ENCODE measurements around the gene CDCP1. TPM values are rescaled to one million over a fixed set of nuclear protein-coding genes. Genes with fewer than 3 reads are reported as not detected.

CDCP1 gene
- total and polyA plus RNA-seq, 2 experiments from 2014 or later: 5.4 to 8.8 TPM

- H3K27me3 ChIP-seq (replicated peaks; ENCODE audit: insufficient read depth): no peaks in the 10 kb centered on the region
- no peaks in the 10 kb centered on the region for H4K20me1 ChIP-seq (ENCODE audit: insufficient read depth)
- 91 to 96% methylated on average over 3 of the region's 3 CpGs for WGBS, 2 experiments (ENCODE audit: low coverage in 1 of 2, low lambda C conversion rate in 2 of 2, missing lambda C conversion rate in 2 of 2)
- in situ Hi-C loops (cut with MboI): no loop called here
- H3K4me1 ChIP-seq (ENCODE audit: insufficient read depth): peaks cover 26% of the 10 kb centered on the region
- H2AFZ ChIP-seq: no peak overlapping the region
- no peak for DNase-seq
- no peak overlapping the region for H3K4me3 ChIP-seq
- no peak for TF ChIP-seq EZH2 (IDR thresholded peaks at IDR 0.05; ENCODE audit: insufficient read depth, poor library complexity, severe bottlenecking)
- no peak for TF ChIP-seq EZH2phosphoT487 (IDR thresholded peaks at IDR 0.05; ENCODE audit: insufficient read depth, low read depth)
- no peaks in the 10 kb centered on the region for H3K9me2 ChIP-seq (ENCODE audit: insufficient read depth)
- H3K4me2 ChIP-seq (ENCODE audit: unreplicated experiment): no peak overlapping the region
- H3K27ac ChIP-seq: no peak overlapping the region
- H3K36me3 ChIP-seq (ENCODE audit: low read depth): no peaks in the 10 kb centered on the region
- H3K79me2 ChIP-seq (ENCODE audit: insufficient read depth): no peaks in the 10 kb centered on the region
- no peak overlapping the region for H3K9ac ChIP-seq
- H3K9me3 ChIP-seq (ENCODE audit: low read depth): no peaks in the 10 kb centered on the region
- peaks cover 32% of the 10 kb centered on the region for H3F3A ChIP-seq (ENCODE audit: insufficient read depth)
Measured at GRCh38 chr3:45066109-45066801, 79.9 kb downstream of the CDCP1 start.

GRCh38 chr3:45065373-45065720 is 80.8 kb downstream of the CDCP1 start:
- Histone ChIP-seq H3K79me2 (ENCODE audit: insufficient read depth) (no peaks in the 10 kb centered on the region), H4K20me1 (ENCODE audit: insufficient read depth) (no peaks in the 10 kb centered on the region), H3K27ac (0 out of 2 replicates have a peak overlapping the region, but pooled peaks have one; percentile 3), H3K9me3 (ENCODE audit: low read depth) (no peaks in the 10 kb centered on the region), H3K4me3 (no peak overlapping the region), H3F3A (ENCODE audit: insufficient read depth) (peaks cover 32% of the 10 kb centered on the region), H3K9me2 (ENCODE audit: insufficient read depth) (no peaks in the 10 kb centered on the region), H2AFZ (no peak overlapping the region), H3K4me2 (ENCODE audit: unreplicated experiment) (peak overlapping the region; percentile 6), H3K9ac (no peak overlapping the region), H3K36me3 (ENCODE audit: low read depth) (no peaks in the 10 kb centered on the region), H3K4me1 (ENCODE audit: insufficient read depth) (peaks cover 26% of the 10 kb centered on the region), H3K27me3 (replicated peaks; ENCODE audit: insufficient read depth) (no peaks in the 10 kb centered on the region)
- TF ChIP-seq EZH2 (IDR thresholded peaks at IDR 0.05; ENCODE audit: insufficient read depth, poor library complexity, severe bottlenecking) (no peak), EZH2phosphoT487 (IDR thresholded peaks at IDR 0.05; ENCODE audit: insufficient read depth, low read depth) (no peak)
- DNase-seq: no peak
- 95 to 100% methylated on average over 1 of the region's 1 CpG for WGBS, 2 experiments (ENCODE audit: low coverage in 1 of 2, low lambda C conversion rate in 2 of 2, missing lambda C conversion rate in 2 of 2)
- in situ Hi-C loops (cut with MboI): no loop called here

GRCh38 chr3:45064512-45065372 is 81.4 kb downstream of the CDCP1 start:
- WGBS, 2 experiments (ENCODE audit: low coverage in 1 of 2, low lambda C conversion rate in 2 of 2, missing lambda C conversion rate in 2 of 2): 35 to 39% methylated on average over 12 of the region's 12 CpGs
- Histone ChIP-seq H3K4me3 (no peak overlapping the region), H3K9me3 (ENCODE audit: low read depth) (no peaks in the 10 kb centered on the region), H4K20me1 (ENCODE audit: insufficient read depth) (no peaks in the 10 kb centered on the region), H3K79me2 (ENCODE audit: insufficient read depth) (no peaks in the 10 kb centered on the region), H3K4me2 (ENCODE audit: unreplicated experiment) (peak overlapping the region; percentile 6), H3K9me2 (ENCODE audit: insufficient read depth) (no peaks in the 10 kb centered on the region), H3K9ac (no peak overlapping the region), H2AFZ (0 out of 2 replicates have a peak overlapping the region, but pooled peaks have one; percentile 13), H3F3A (ENCODE audit: insufficient read depth) (peaks cover 32% of the 10 kb centered on the region), H3K4me1 (ENCODE audit: insufficient read depth) (peaks cover 26% of the 10 kb centered on the region), H3K36me3 (ENCODE audit: low read depth) (no peaks in the 10 kb centered on the region), H3K27ac (peak overlapping the region; percentile 3; the same call in 1 of the 2 replicates), H3K27me3 (replicated peaks; ENCODE audit: insufficient read depth) (no peaks in the 10 kb centered on the region)
- in situ Hi-C loops (cut with MboI): no loop called here
- TF ChIP-seq EZH2 (IDR thresholded peaks at IDR 0.05; ENCODE audit: insufficient read depth, poor library complexity, severe bottlenecking) (no peak), EZH2phosphoT487 (IDR thresholded peaks at IDR 0.05; ENCODE audit: insufficient read depth, low read depth) (0 out of 2 replicates have a peak, but pooled peaks have one; percentile 27)
- DNase-seq: peak; percentile 58

GRCh38 chr3:45062697-45063070 is 83.5 kb downstream of the CDCP1 start:
- no peak overlapping the region for H3K4me3 ChIP-seq
- H3K9me3 ChIP-seq (ENCODE audit: low read depth): no peaks in the 10 kb centered on the region
- WGBS, 2 experiments (ENCODE audit: low coverage in 1 of 2, low lambda C conversion rate in 2 of 2, missing lambda C conversion rate in 2 of 2): 95 to 100% methylated on average over 1 of the region's 1 CpG
- no peak for DNase-seq
- H3K4me2 ChIP-seq (ENCODE audit: unreplicated experiment): no peak overlapping the region
- H3K4me1 ChIP-seq (ENCODE audit: insufficient read depth): peaks cover 35% of the 10 kb centered on the region
- in situ Hi-C loops (cut with MboI): no loop called here
- no peak overlapping the region for H2AFZ ChIP-seq
- no peaks in the 10 kb centered on the region for H3K9me2 ChIP-seq (ENCODE audit: insufficient read depth)
- H3K9ac ChIP-seq: no peak overlapping the region
- peaks cover 42% of the 10 kb centered on the region for H3F3A ChIP-seq (ENCODE audit: insufficient read depth)
- H3K79me2 ChIP-seq (ENCODE audit: insufficient read depth): no peaks in the 10 kb centered on the region
- TF ChIP-seq EZH2phosphoT487 (IDR thresholded peaks at IDR 0.05; ENCODE audit: insufficient read depth, low read depth): no peak
- no peak for TF ChIP-seq EZH2 (IDR thresholded peaks at IDR 0.05; ENCODE audit: insufficient read depth, poor library complexity, severe bottlenecking)
- no peaks in the 10 kb centered on the region for H4K20me1 ChIP-seq (ENCODE audit: insufficient read depth)
- no peaks in the 10 kb centered on the region for H3K27me3 ChIP-seq (replicated peaks; ENCODE audit: insufficient read depth)
- no peak overlapping the region for H3K27ac ChIP-seq
- H3K36me3 ChIP-seq (ENCODE audit: low read depth): no peaks in the 10 kb centered on the region

All from GM23248 (cell line).